Measurements from ENCODE around the gene RNF145. TPM values are rescaled to one million over a fixed set of nuclear protein-coding genes. Genes with fewer than 3 reads are reported as not detected.

RNF145 gene
- total and polyA plus RNA-seq, 2 donors (not counting 1 experiment from before 2014, with no cell fraction given) = 24.5 to 57.2 TPM

GRCh38 chr5:159227452-159227851 is 18.1 kb upstream of the RNF145 start:
- H3K9me3 Mint-ChIP-seq (ENCODE audit: insufficient read depth) = no peaks in the 10 kb centered on the region
- H3K4me3 ChIP-seq (ENCODE audit: control extremely low read depth in 1 of 5, extremely low read depth in 1 of 5, insufficient read depth in 1 of 5, low read depth in 2 of 5, low read length in 4 of 5) = no peak overlapping the region
- no peak overlapping the region for H3K4me2 ChIP-seq (replicated peaks; ENCODE audit: low read depth, low read length, poor library complexity, severe bottlenecking)
- no peak overlapping the region for H2AFZ ChIP-seq (ENCODE audit: insufficient read depth, low read depth, low read length, poor library complexity, severe bottlenecking)
- H3K4me3 Mint-ChIP-seq = no peak overlapping the region
- no peak overlapping the region for H3K27ac Mint-ChIP-seq
- H3K79me2 ChIP-seq (ENCODE audit: control insufficient read depth, insufficient read depth, low read length) = no peaks in the 10 kb centered on the region
- ChIA-PET POLR2A (no interaction called here), CTCF (no interaction called here)
- H3K9me3 ChIP-seq (ENCODE audit: control extremely low read depth in 1 of 3, control insufficient read depth in 2 of 3, insufficient read depth in 1 of 3, low read length in 2 of 3) = no peaks in the 10 kb centered on the region
- no peak overlapping the region for H3K27ac ChIP-seq (ENCODE audit: low read length in 2 of 2)
- ATAC-seq (ENCODE audit: low read depth) = no peak
- H3K27me3 Mint-ChIP-seq = peaks cover 15% of the 10 kb centered on the region
- no peaks in the 10 kb centered on the region for H4K20me1 ChIP-seq (ENCODE audit: control insufficient read depth, insufficient read depth, low read length, poor library complexity, severe bottlenecking)
- WGBS (ENCODE audit: insufficient coverage) = no CpG with 5 or more reads among the region's 3 CpGs
- no peaks in the 10 kb centered on the region for H3K4me1 ChIP-seq (ENCODE audit: control insufficient read depth in 2 of 2, insufficient read depth in 2 of 2, low read length in 2 of 2)
- no peak overlapping the region for H3K9ac ChIP-seq (ENCODE audit: low read length)
- H3K4me1 Mint-ChIP-seq = no peaks in the 10 kb centered on the region
- TF ChIP-seq CTCF (IDR thresholded peaks at IDR 0.05) (no peak), EZH2 (IDR thresholded peaks at IDR 0.05; ENCODE audit: borderline replicate concordance, insufficient read depth, low read depth, low read length, poor library complexity, severe bottlenecking) (no peak)
- no peaks in the 10 kb centered on the region for H3K36me3 ChIP-seq (replicated peaks in 1 of 2; ENCODE audit: control extremely low read depth in 1 of 2, control insufficient read depth in 1 of 2, extremely low read depth in 1 of 2, insufficient read depth in 2 of 2, low read length in 1 of 2)
- DNase-seq = no peak
- no peaks in the 10 kb centered on the region for H3K27me3 ChIP-seq (replicated peaks in 1 of 4; ENCODE audit: control extremely low read depth in 1 of 4, control insufficient read depth in 3 of 4, insufficient read depth in 4 of 4, low read length in 3 of 4)
- intact Hi-C loops (cut with micrococcal nuclease) = no loop called here

GRCh38 chr5:159226451-159226850 is 17.1 kb upstream of the RNF145 start:
- Histone ChIP-seq H3K79me2 (ENCODE audit: control insufficient read depth, insufficient read depth, low read length) (no peaks in the 10 kb centered on the region), H3K9me3 (ENCODE audit: control extremely low read depth in 1 of 3, control insufficient read depth in 2 of 3, insufficient read depth in 1 of 3, low read length in 2 of 3) (no peaks in the 10 kb centered on the region), H3K27ac (ENCODE audit: low read length in 2 of 2) (no peak overlapping the region), H3K4me3 (ENCODE audit: control extremely low read depth in 1 of 5, extremely low read depth in 1 of 5, insufficient read depth in 1 of 5, low read depth in 2 of 5, low read length in 4 of 5) (no peak overlapping the region), H2AFZ (ENCODE audit: insufficient read depth, low read depth, low read length, poor library complexity, severe bottlenecking) (no peak overlapping the region), H3K36me3 (replicated peaks in 1 of 2; ENCODE audit: control extremely low read depth in 1 of 2, control insufficient read depth in 1 of 2, extremely low read depth in 1 of 2, insufficient read depth in 2 of 2, low read length in 1 of 2) (no peaks in the 10 kb centered on the region), H3K27me3 (replicated peaks in 1 of 4; ENCODE audit: control extremely low read depth in 1 of 4, control insufficient read depth in 3 of 4, insufficient read depth in 4 of 4, low read length in 3 of 4) (no peaks in the 10 kb centered on the region), H3K9ac (ENCODE audit: low read length) (no peak overlapping the region), H3K4me1 (ENCODE audit: control insufficient read depth in 2 of 2, insufficient read depth in 2 of 2, low read length in 2 of 2) (no peaks in the 10 kb centered on the region), H4K20me1 (ENCODE audit: control insufficient read depth, insufficient read depth, low read length, poor library complexity, severe bottlenecking) (no peaks in the 10 kb centered on the region), H3K4me2 (replicated peaks; ENCODE audit: low read depth, low read length, poor library complexity, severe bottlenecking) (no peak overlapping the region)
- DNase-seq = no peak
- H3K4me3 Mint-ChIP-seq = no peak overlapping the region
- no peak overlapping the region for H3K27ac Mint-ChIP-seq
- H3K4me1 Mint-ChIP-seq = no peaks in the 10 kb centered on the region
- ChIA-PET POLR2A (no interaction called here), CTCF (no interaction called here)
- H3K9me3 Mint-ChIP-seq (ENCODE audit: insufficient read depth) = no peaks in the 10 kb centered on the region
- ATAC-seq (ENCODE audit: low read depth) = no peak
- H3K27me3 Mint-ChIP-seq = peaks cover 15% of the 10 kb centered on the region
- intact Hi-C loops (cut with micrococcal nuclease) = no loop called here
- TF ChIP-seq CTCF (IDR thresholded peaks at IDR 0.05) = no peak
- TF ChIP-seq EZH2 (IDR thresholded peaks at IDR 0.05; ENCODE audit: borderline replicate concordance, insufficient read depth, low read depth, low read length, poor library complexity, severe bottlenecking) = no peak
